Thoracic aorta (tissue), 2 donors: ENCODE measurements around the gene TMEM107. TPM values are rescaled to one million over a fixed set of nuclear protein-coding genes. Genes with fewer than 3 reads are reported as not detected.

Experiments used
- ATAC-seq: fragments of 150-250 bp; one replicate; pipeline ENCODE4 v1.8.0; 2017; ENCODE audit warnings: low read depth; ENCODE audit not compliant: insufficient number of reproducible peaks, low FRiP score
- DNase-seq: peaks from one replicate; pipeline ENCODE4 v3.0.0-alpha.2; 2020; ENCODE audit warnings: low spot score
- H3K27ac ChIP-seq, 2 donors: fragments of 200-600 bp; sonication (generic); 1 replicate in 1 of 2; 2 replicates in 1 of 2; pipeline ENCODE4 v1.5.1; 2016; ENCODE audit warnings: mild to moderate bottlenecking in 2 of 2, moderate library complexity in 2 of 2
- H3K27me3 ChIP-seq: fragments of 200-600 bp; sonication (generic); replicated peaks from 2 replicates; pipeline ENCODE4 v1.6.0; 2016; ENCODE audit warnings: mild to moderate bottlenecking; ENCODE audit not compliant: insufficient read depth
- H3K36me3 ChIP-seq: fragments of 200-600 bp; sonication (generic); one replicate; pipeline ENCODE4 v1.5.1; 2016
- H3K4me1 ChIP-seq, 2 donors: fragments of 200-600 bp; sonication (generic); 1 replicate in 1 of 2; 2 replicates in 1 of 2; pipeline versions ENCODE4 v1.5.1 to v1.6.0; 2016; ENCODE audit warnings: low read depth in 2 of 2, mild to moderate bottlenecking in 1 of 2; ENCODE audit not compliant: control insufficient read depth in 1 of 2
- H3K4me3 ChIP-seq: fragments of 200-600 bp; sonication (generic); 2 replicates; pipeline ENCODE4 v1.5.1; 2016; ENCODE audit warnings: mild to moderate bottlenecking
- H3K9me3 ChIP-seq: fragments of 200-600 bp; sonication (generic); 2 replicates; pipeline ENCODE4 v1.5.1; 2016
- total RNA-seq, 2 donors: library from RNA; depleted of rRNA; stranded (reverse); fragments of >200 nt; gene quantifications; one replicate each; pipeline versions ENCODE4 v1.1.0 to v1.2.3, GENCODE V29; 2016
- TF ChIP-seq, protein P1 (sequence below): fragments of 200-600 bp; sonication (generic); IDR thresholded peaks from one replicate; pipeline ENCODE4 v1.5.1; 2019; ENCODE audit warnings: antibody characterized with exemption

Gene TMEM107
- total RNA-seq, 2 donors from 2014 or later = 8.4 to 32.1 TPM

DNA sequence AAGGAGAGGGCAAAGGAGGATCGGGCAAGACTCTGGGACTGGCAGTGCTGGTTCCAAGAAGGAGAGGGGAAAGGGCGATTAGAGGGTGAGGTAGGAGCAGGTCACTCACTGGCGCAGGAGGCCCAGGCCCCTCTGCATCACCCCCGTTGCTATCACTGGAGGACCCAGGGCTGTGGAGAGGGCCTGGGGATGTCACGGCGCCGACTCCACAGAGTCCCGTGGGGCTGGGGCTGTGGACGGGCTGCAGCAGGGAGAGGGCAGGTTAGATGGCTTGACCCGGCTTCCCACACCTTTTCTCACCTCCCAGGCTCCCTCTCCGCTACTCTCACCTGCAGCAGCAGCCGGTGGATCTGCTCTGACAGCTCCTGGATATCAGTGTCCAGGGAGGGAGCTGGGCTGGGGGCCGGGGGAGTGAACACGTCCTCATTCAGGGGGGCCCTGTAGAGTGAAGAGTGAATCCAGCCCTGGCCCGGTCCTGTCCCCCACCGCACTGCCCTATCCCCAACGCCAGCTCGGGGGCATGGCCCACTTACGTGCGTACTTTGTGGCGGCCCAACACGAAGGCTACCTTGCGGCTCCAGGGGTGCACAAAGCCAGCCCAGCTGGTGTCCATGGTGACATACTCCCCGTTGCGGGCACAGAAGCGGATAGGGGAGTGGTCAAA is 28.9 kb downstream of the TMEM107 start:
- ATAC-seq (no peak), DNase-seq (no peak)
- peak overlapping the region; percentile 39 to 43 for H3K27ac ChIP-seq
- H3K9me3 ChIP-seq = no peaks in the 10 kb centered on the region
- no peak overlapping the region for H3K4me3 ChIP-seq
- TF ChIP-seq, protein P1, sequence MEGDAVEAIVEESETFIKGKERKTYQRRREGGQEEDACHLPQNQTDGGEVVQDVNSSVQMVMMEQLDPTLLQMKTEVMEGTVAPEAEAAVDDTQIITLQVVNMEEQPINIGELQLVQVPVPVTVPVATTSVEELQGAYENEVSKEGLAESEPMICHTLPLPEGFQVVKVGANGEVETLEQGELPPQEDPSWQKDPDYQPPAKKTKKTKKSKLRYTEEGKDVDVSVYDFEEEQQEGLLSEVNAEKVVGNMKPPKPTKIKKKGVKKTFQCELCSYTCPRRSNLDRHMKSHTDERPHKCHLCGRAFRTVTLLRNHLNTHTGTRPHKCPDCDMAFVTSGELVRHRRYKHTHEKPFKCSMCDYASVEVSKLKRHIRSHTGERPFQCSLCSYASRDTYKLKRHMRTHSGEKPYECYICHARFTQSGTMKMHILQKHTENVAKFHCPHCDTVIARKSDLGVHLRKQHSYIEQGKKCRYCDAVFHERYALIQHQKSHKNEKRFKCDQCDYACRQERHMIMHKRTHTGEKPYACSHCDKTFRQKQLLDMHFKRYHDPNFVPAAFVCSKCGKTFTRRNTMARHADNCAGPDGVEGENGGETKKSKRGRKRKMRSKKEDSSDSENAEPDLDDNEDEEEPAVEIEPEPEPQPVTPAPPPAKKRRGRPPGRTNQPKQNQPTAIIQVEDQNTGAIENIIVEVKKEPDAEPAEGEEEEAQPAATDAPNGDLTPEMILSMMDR = no peak
- peaks cover 85% of the 10 kb centered on the region for H3K36me3 ChIP-seq
- no peaks in the 10 kb centered on the region for H3K27me3 ChIP-seq
- peaks cover 10 to 34% of the 10 kb centered on the region in 2 donors for H3K4me1 ChIP-seq

DNA sequence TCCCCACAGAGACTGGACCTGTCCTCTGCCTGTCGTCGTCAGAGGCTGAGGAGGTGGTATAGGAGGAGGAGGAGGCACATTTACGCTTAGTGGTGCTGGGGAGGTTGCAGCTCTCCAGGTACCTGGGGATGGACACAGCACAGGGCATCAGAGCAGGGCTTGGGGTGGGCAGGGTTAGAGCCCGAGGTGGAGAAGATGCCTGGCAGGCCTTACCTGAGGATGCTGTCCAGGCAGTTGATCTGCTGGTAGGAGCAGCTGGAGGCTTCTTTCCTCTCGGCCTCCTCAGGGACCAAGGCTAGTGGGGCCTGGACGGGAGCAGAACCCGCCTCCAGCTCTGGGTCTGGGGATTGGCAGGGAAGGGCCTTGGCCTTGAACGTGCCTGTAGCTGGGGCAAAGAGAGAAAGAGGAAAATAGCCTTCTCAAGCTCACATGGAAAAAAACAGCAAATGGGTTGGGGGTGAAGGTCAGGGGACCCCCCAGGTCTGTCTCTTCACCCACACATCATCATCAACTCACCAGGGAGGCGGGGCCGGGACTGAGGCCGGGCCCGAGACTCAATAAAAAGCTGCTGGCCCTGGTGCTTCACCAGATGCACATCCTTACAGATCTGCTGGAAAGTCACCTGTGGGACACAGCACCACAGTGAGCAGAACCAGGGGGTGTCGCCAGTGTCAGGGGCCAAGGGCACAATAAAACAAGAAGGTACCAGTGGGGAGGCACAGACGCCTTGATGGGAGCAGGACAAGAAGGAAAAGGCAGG is 29.6 kb downstream of the TMEM107 start:
- Histone ChIP-seq H3K27me3 (no peaks in the 10 kb centered on the region), H3K27ac (peak overlapping the region; percentile 39 to 43), H3K36me3 (peaks cover 92% of the 10 kb centered on the region), H3K4me1 (peaks cover 10 to 37% of the 10 kb centered on the region in 2 donors), H3K4me3 (no peak overlapping the region), H3K9me3 (no peaks in the 10 kb centered on the region)
- DNase-seq (no peak), ATAC-seq (no peak)
- TF ChIP-seq, protein P1 = no peak

DNA sequence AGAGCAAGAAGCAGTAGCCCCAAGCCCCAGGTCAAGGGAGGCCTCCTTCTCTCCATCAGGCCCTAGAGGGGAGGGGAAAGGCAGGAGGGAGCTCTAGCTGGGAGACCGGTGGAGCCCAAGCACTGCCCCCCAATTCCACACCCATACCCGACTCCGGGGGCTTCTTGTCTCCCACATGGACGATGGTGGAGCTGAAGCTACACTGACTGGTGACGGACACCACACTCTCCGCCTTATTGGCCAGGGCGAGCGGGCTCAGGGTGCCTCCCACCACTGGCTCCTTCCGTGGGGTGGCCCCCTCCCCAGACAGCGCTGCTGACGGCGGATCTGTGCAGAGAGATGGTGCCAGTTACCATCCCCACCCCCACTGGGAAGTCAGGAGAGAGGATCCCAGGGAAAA is 30.4 kb downstream of the TMEM107 start:
- Histone ChIP-seq H3K4me1 (peaks cover 8 to 38% of the 10 kb centered on the region in 2 donors), H3K36me3 (peaks cover 99% of the 10 kb centered on the region), H3K4me3 (no peak overlapping the region), H3K27me3 (no peaks in the 10 kb centered on the region), H3K27ac (peak overlapping the region; percentile 39 to 43), H3K9me3 (no peaks in the 10 kb centered on the region)
- TF ChIP-seq, protein P1 = no peak
- DNase-seq = no peak
- ATAC-seq = no peak

DNA sequence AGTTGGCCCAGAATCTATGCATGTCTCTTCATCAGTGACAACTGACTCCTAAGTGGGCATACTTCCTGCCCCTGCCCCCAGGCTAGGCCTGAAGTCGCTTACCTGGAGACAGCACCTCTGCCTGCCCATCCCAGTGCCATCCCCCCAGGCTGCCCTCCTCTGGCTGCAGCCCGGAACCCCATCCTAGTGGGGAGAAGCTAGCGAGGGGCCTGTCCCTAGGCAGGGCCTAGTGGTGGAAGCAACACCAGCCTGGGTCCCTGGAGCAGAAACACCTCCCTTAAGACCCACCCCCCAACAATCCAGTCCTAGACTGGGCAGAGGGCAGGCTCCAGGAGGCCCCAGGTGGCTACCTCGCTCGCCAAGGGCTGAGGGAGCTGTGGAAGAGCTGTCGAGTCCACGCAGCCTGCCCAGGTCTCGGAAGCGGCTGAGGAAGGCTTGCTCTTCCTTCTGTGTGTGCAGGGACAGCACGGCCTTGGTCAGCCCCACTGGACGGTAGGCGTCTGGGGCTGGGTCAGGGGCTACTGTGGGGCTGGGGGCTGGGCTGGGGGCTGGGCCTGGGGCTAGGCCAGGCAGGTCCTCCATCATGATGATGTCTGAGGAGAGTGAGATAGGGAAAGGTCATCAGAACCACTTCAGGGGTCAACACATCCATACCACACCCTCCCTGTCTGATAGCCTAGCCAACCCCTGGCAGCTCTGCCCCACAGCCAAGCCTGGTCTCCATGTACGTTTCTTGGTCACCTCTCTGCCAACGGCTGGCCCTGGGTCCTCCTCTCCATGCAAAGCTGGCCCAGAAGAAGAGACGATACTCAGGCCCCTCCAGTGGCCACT is 31.6 kb downstream of the TMEM107 start:
- peaks cover 99% of the 10 kb centered on the region for H3K36me3 ChIP-seq
- H3K27me3 ChIP-seq = no peaks in the 10 kb centered on the region
- peaks cover 0 to 35% of the 10 kb centered on the region in 2 donors for H3K4me1 ChIP-seq
- ATAC-seq = no peak
- TF ChIP-seq, protein P1 = no peak
- H3K27ac ChIP-seq = peak overlapping the region in 1 of 2 donors; percentile 45
- no peak overlapping the region for H3K4me3 ChIP-seq
- DNase-seq = no peak
- no peaks in the 10 kb centered on the region for H3K9me3 ChIP-seq
